Measurements from ENCODE around the gene TTC31.
"Not testable (repeated sequence)": the region's sequence is repeated elsewhere in the genome, so short reads cannot be mapped to it uniquely, and the experiment has no call there.

Gene TTC31

GRCh38 chr2:74483675-74484164 is 839 bp downstream of the TTC31 start:
- DNase-seq (ENCODE audit: low read depth in 2 of 3, low spot score in 1 of 3) = not testable (repeated sequence)

GRCh38 chr2:74486141-74486540 is 3.3 kb downstream of the TTC31 start:
- no peak for DNase-seq (ENCODE audit: low read depth in 2 of 3, low spot score in 1 of 3)

GRCh38 chr2:74488643-74489481 is 6.0 kb downstream of the TTC31 start:
- no peak for DNase-seq (ENCODE audit: low read depth in 2 of 3, low spot score in 1 of 3)

- DNase-seq (ENCODE audit: low read depth in 2 of 3, low spot score in 1 of 3) = no peak
Observed at GRCh38 chr2:74489906-74490305, 7.0 kb downstream of the TTC31 start.

- DNase-seq (ENCODE audit: low read depth in 2 of 3, low spot score in 1 of 3) = no peak
Observed at GRCh38 chr2:74491648-74492544, 9.0 kb downstream of the TTC31 start.

GRCh38 chr2:74493546-74493945 is 10.7 kb downstream of the TTC31 start:
- DNase-seq (ENCODE audit: low read depth in 2 of 3, low spot score in 1 of 3) = no peak

- DNase-seq (ENCODE audit: low read depth in 2 of 3, low spot score in 1 of 3) = no peak
Observed at GRCh38 chr2:74495440-74495839, 12.6 kb downstream of the TTC31 start.

- DNase-seq (ENCODE audit: low read depth in 2 of 3, low spot score in 1 of 3) = no peak
Observed at GRCh38 chr2:74496997-74497776, 14.3 kb downstream of the TTC31 start.

GRCh38 chr2:74497777-74498499 is 15.1 kb downstream of the TTC31 start:
- DNase-seq (ENCODE audit: low read depth in 2 of 3, low spot score in 1 of 3) = no peak

GRCh38 chr2:74498500-74499266 is 15.8 kb downstream of the TTC31 start:
- no peak for DNase-seq (ENCODE audit: low read depth in 2 of 3, low spot score in 1 of 3)

- no peak for DNase-seq (ENCODE audit: low read depth in 2 of 3, low spot score in 1 of 3)
Observed at GRCh38 chr2:74499267-74499939, 16.5 kb downstream of the TTC31 start, which contains the start of gene LBX2. TSS of gene LBX2 (minus strand) at chr2:74499603. CDS start at chr2:74499537, 66 bp downstream.

GRCh38 chr2:74499940-74500577 is 17.2 kb downstream of the TTC31 start:
- no peak for DNase-seq (ENCODE audit: low read depth in 2 of 3, low spot score in 1 of 3)

GRCh38 chr2:74500578-74500946 is 17.7 kb downstream of the TTC31 start:
- no peak for DNase-seq (ENCODE audit: low read depth in 2 of 3, low spot score in 1 of 3)

- DNase-seq (ENCODE audit: low read depth in 2 of 3, low spot score in 1 of 3) = no peak
Observed at GRCh38 chr2:74501335-74502071, 18.6 kb downstream of the TTC31 start.

- no peak for DNase-seq (ENCODE audit: low read depth in 2 of 3, low spot score in 1 of 3)
Observed at GRCh38 chr2:74502147-74502719, 19.4 kb downstream of the TTC31 start.

- DNase-seq (ENCODE audit: low read depth in 2 of 3, low spot score in 1 of 3) = no peak
Observed at GRCh38 chr2:74502720-74503505, 20.0 kb downstream of the TTC31 start.

Data from stimulated activated CD4-positive, alpha-beta T cell treated with anti-CD3 and anti-CD28 coated beads, Interleukin-12 subunit alpha, Interleukin-12 subunit beta, amount 100 ng/mL, for 48 hours (primary cell).